Ovary (tissue), 3 donors: Measurements from ENCODE around the gene BICDL1.

Experiments used
- CTCF ChIP-seq, 3 donors: fragments of 450-650 bp in 2 of 3; fragments of 200-600 bp in 1 of 3; IDR thresholded peaks; one replicate each; pipeline versions ENCODE4 v1.5.1 to v1.8.0; 2016 to 2022; ENCODE audit warnings: antibody characterized with exemption in 3 of 3, mild to moderate bottlenecking in 1 of 3
- EP300 ChIP-seq: sonication (generic); formaldehyde crosslinking; IDR thresholded peaks from one replicate; pipeline ENCODE4 v1.6.1; 2017; ENCODE audit warnings: antibody characterized with exemption
- POLR2A ChIP-seq: fragments of 450-650 bp; IDR thresholded peaks from one replicate; pipeline ENCODE4 v1.6.1; 2017; ENCODE audit warnings: antibody characterized with exemption, mild to moderate bottlenecking, moderate library complexity
- donor health status: DM: no; HTN: no; CAD: no.

- TF ChIP-seq CTCF (IDR thresholded peaks at IDR 0.05) (no peak), POLR2A (no peak), EP300 (no peak)
These were observed 88.2 kb downstream of the BICDL1 start for GRCh38 chr12:120077260-120077659.
